ENCODE results near the gene RGS7. TPM values are rescaled to one million over a fixed set of nuclear protein-coding genes. Genes with fewer than 3 reads are reported as not detected.

Gene RGS7
- total and polyA plus RNA-seq, 2 of the 4 experiments (the other 2 are of a cell fraction), result 0.58 to 0.72 TPM

GRCh38 chr1:240935920-240936319 lies 421.1 kb downstream of the RGS7 start:
- no peak overlapping the region for H4K5ac ChIP-seq (ENCODE audit: low read depth, low read length)
- no peak overlapping the region for H2BK15ac ChIP-seq (ENCODE audit: low read depth, low read length)
- no TSS peak for BruUV-seq (replicated peaks)
- H3K14ac ChIP-seq (replicated peaks; ENCODE audit: low read depth, low read length), result no peak overlapping the region
- no peak overlapping the region for H3K4me3 ChIP-seq (ENCODE audit: insufficient read depth, low read depth, low read length)
- H3K4me2 ChIP-seq (ENCODE audit: low read depth, low read length), result no peak overlapping the region
- no peaks in the 10 kb centered on the region for H3K9me1 ChIP-seq (ENCODE audit: insufficient read depth, low read length)
- H3K56ac ChIP-seq (ENCODE audit: extremely low read depth, insufficient read depth, low read length), result no peak overlapping the region
- no peaks in the 10 kb centered on the region for H3K79me1 ChIP-seq (ENCODE audit: low read depth in 1 of 2, low read length in 2 of 2)
- TF ChIP-seq MAZ (IDR thresholded peaks at IDR 0.05; ENCODE audit: borderline replicate concordance, low read depth, low read length) (no peak), CHD1 (IDR thresholded peaks at IDR 0.05; ENCODE audit: low read depth, low read length) (no peak), NFE2L2 (IDR thresholded peaks at IDR 0.05; ENCODE audit: low read depth, low read length) (no peak), BHLHE40 (IDR thresholded peaks at IDR 0.05; ENCODE audit: low read depth, low read length) (no peak), RCOR1 (IDR thresholded peaks at IDR 0.05; ENCODE audit: insufficient replicate concordance, low read length) (no peak), CEBPB (IDR thresholded peaks at IDR 0.05; ENCODE audit: low read depth, low read length) (no peak), FOS (IDR thresholded peaks at IDR 0.05; ENCODE audit: low read depth, low read length) (no peak), MXI1 (IDR thresholded peaks at IDR 0.05; ENCODE audit: borderline replicate concordance, low read depth, low read length) (no peak), CTCF (conservative IDR thresholded peaks at IDR 0.05; ENCODE audit: low read depth, low read length) (no peak), MAFK (IDR thresholded peaks at IDR 0.05; ENCODE audit: low read depth, low read length) (no peak)
- TF ChIP-seq, protein P1, sequence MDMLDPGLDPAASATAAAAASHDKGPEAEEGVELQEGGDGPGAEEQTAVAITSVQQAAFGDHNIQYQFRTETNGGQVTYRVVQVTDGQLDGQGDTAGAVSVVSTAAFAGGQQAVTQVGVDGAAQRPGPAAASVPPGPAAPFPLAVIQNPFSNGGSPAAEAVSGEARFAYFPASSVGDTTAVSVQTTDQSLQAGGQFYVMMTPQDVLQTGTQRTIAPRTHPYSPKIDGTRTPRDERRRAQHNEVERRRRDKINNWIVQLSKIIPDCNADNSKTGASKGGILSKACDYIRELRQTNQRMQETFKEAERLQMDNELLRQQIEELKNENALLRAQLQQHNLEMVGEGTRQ (IDR thresholded peaks at IDR 0.05; ENCODE audit: low read depth, low read length), result no peak
- TF ChIP-seq, protein P2, sequence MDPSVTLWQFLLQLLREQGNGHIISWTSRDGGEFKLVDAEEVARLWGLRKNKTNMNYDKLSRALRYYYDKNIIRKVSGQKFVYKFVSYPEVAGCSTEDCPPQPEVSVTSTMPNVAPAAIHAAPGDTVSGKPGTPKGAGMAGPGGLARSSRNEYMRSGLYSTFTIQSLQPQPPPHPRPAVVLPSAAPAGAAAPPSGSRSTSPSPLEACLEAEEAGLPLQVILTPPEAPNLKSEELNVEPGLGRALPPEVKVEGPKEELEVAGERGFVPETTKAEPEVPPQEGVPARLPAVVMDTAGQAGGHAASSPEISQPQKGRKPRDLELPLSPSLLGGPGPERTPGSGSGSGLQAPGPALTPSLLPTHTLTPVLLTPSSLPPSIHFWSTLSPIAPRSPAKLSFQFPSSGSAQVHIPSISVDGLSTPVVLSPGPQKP (IDR thresholded peaks at IDR 0.05; ENCODE audit: borderline replicate concordance, low read depth, low read length), result no peak
- no peak overlapping the region for H3K23ac ChIP-seq (ENCODE audit: low read depth, low read length)
- H3K9me3 ChIP-seq (ENCODE audit: control insufficient read depth, insufficient read depth, low read length), result peaks cover 5% of the 10 kb centered on the region
- no peaks in the 10 kb centered on the region for H3K36me3 ChIP-seq (ENCODE audit: control insufficient read depth, insufficient read depth, low read length)
- WGBS, 2 experiments (ENCODE audit: extremely low coverage in 2 of 2, insufficient read length in 1 of 2), result no CpG with 5 or more reads among the region's 2 CpGs
- no peaks in the 10 kb centered on the region for H3K4me1 ChIP-seq (ENCODE audit: control insufficient read depth, insufficient read depth, low read length)
- dilution Hi-C loops (cut with HindIII; ENCODE audit: low sequenced_read_pairs, unreplicated experiment) (no loop called here), in situ Hi-C loops (cut with MboI; ENCODE audit: low sequenced_read_pairs) (loop anchor here (25.0 kb wide), 1 partner anchor 774 kb away; no protein-coding TSS in a partner anchor), intact Hi-C loops (cut with micrococcal nuclease) (no loop called here)
- H4K8ac ChIP-seq (ENCODE audit: low read depth in 2 of 2, low read length in 2 of 2), result no peak overlapping the region
- H3K4ac ChIP-seq (ENCODE audit: low read depth, low read length), result no peak overlapping the region
- no peak overlapping the region for H3K18ac ChIP-seq (ENCODE audit: low read depth, low read length)
- CTCF ChIA-PET, result interaction anchor here (0.6 kb wide), 1 partner anchor 204 kb away, joined by 4 read pairs; no protein-coding TSS in a partner anchor
- H2BK5ac ChIP-seq (ENCODE audit: low read depth, low read length, poor library complexity, severe bottlenecking), result no peak overlapping the region
- no peak overlapping the region for H2AK9ac ChIP-seq (replicated peaks; ENCODE audit: low read depth, low read length, poor library complexity)
- ATAC-seq (ENCODE audit: low read depth) (no peak), DNase-seq (no peak)
- H2AK5ac ChIP-seq (ENCODE audit: low read depth, low read length), result no peak overlapping the region
- H3K27me3 ChIP-seq (ENCODE audit: control insufficient read depth, insufficient read depth, low read length), result no peaks in the 10 kb centered on the region
- H3K27ac ChIP-seq (ENCODE audit: insufficient read depth, low read length), result no peak overlapping the region
- H2AFZ ChIP-seq (replicated peaks; ENCODE audit: low read length, poor library complexity), result no peak overlapping the region
- POLR2A ChIA-PET (ENCODE audit: unreplicated experiment), result no interaction called here
- no peaks in the 10 kb centered on the region for H4K20me1 ChIP-seq (ENCODE audit: insufficient read depth, low read length)
- H3K9ac ChIP-seq (ENCODE audit: low read depth, low read length), result no peak overlapping the region
- no peak overlapping the region for H2BK20ac ChIP-seq (ENCODE audit: low read depth, low read length)
- no peak overlapping the region for H2BK120ac ChIP-seq (ENCODE audit: low read depth, low read length)
- no peak overlapping the region for H4K91ac ChIP-seq (ENCODE audit: insufficient read depth, low read depth, low read length)

Measured in IMR-90 (cell line).